GM12878 (cell line): ENCODE data around the gene KCNJ14. TPM values are rescaled to one million over a fixed set of nuclear protein-coding genes. Genes with fewer than 3 reads are reported as not detected.

ENCODE experiments used
- ATAC-seq: fragments of 200-7000 bp; cut with Tn5 transposase; 3 replicates; pipeline ENCODE4 v1.9.1; 2020; ENCODE audit warnings: mild to moderate bottlenecking, moderate library complexity
- BruUV-seq: library from RNA; stranded (reverse); fragments of 400-500 nt; replicated peaks from 2 replicates; lab custom pipeline; 2021; lab: Mats Ljungman, UMichigan
- CTCF ChIA-PET: fragments of 300-600 bp; sonication (Branson Sonifier 250); formaldehyde crosslinking; extraction: SDS; loops from one replicate; lab custom pipeline; 2021; ENCODE audit warnings: inconsistent platforms; lab: Yijun Ruan, JAX
- POLR2A ChIA-PET: fragments of 350-600 bp; formaldehyde crosslinking; extraction: SDS; loops from one replicate; lab custom pipeline; 2021; ENCODE audit warnings: inconsistent platforms; lab: Charles Lee
- RAD21 ChIA-PET: fragments of 300-600 bp; sonication (Branson Sonifier 250); formaldehyde crosslinking; loops from one replicate; lab custom pipeline; 2023; ENCODE audit warnings: antibody characterized with exemption; ENCODE audit not compliant: unreplicated experiment; lab: Charles Lee
- SMC1A ChIA-PET: fragments of 300-600 bp; sonication (Branson Sonifier 250); formaldehyde crosslinking; loops from one replicate; lab custom pipeline; 2023; ENCODE audit not compliant: unreplicated experiment, uncharacterized antibody; lab: Charles Lee
- DNase-seq: peaks from one replicate; pipeline ENCODE4 v3.0.0-alpha.2; 2011; ENCODE audit warnings: low read depth, low spot score
- FAIRE-seq: peaks from 3 replicates; lab custom pipeline; 2011; peaks lifted over from hg19 to GRCh38; lab: Jason Lieb, UNC
- H2AFZ ChIP-seq: 2 replicates; pipeline ENCODE4 v1.6.0; 2011; ENCODE audit warnings: low read depth, low read length, control low read depth; ENCODE audit not compliant: control insufficient read depth
- H3K27ac ChIP-seq: 2 replicates; pipeline ENCODE4 v1.5.1; 2011; ENCODE audit warnings: control low read depth; ENCODE audit not compliant: control insufficient read depth, insufficient read depth
- H3K27me3 ChIP-seq, 2 experiments: replicated peaks in 1 of 2; 2 replicates each; pipeline versions ENCODE4 v1.6.0 to v1.6.1; 2011; ENCODE audit warnings: low read length in 1 of 2; ENCODE audit not compliant: control insufficient read depth in 2 of 2, insufficient read depth in 2 of 2
- H3K36me3 ChIP-seq, 2 experiments: 2 replicates each; pipeline ENCODE4 v1.5.1; 2011; ENCODE audit warnings: low read length in 1 of 2; ENCODE audit not compliant: control insufficient read depth in 2 of 2, insufficient read depth in 2 of 2
- H3K4me1 ChIP-seq: 2 replicates; pipeline ENCODE4 v1.6.1; 2011; ENCODE audit warnings: mild to moderate bottlenecking, low read length, moderate library complexity, mixed read lengths; ENCODE audit not compliant: control insufficient read depth, insufficient read depth
- H3K4me2 ChIP-seq: 2 replicates; pipeline ENCODE4 v1.6.0; 2011; ENCODE audit warnings: control low read depth; ENCODE audit not compliant: control insufficient read depth, insufficient read depth
- H3K4me3 ChIP-seq: fragments of 200-600 bp; sonication (generic); 2 replicates; pipeline ENCODE4 v1.5.1; 2016
- H3K79me2 ChIP-seq: 2 replicates; pipeline ENCODE4 v1.6.0; 2011; ENCODE audit warnings: low read length; ENCODE audit not compliant: control insufficient read depth, insufficient read depth
- H3K9ac ChIP-seq: 2 replicates; pipeline ENCODE4 v1.8.0; 2011; ENCODE audit warnings: low read length, control low read depth, mixed read lengths; ENCODE audit not compliant: control insufficient read depth, insufficient read depth
- H3K9me3 ChIP-seq: replicated peaks from 3 replicates; pipeline ENCODE4 v1.5.1; 2011; ENCODE audit warnings: mild to moderate bottlenecking, low read length; ENCODE audit not compliant: control insufficient read depth, insufficient read depth
- H4K20me1 ChIP-seq: 2 replicates; pipeline ENCODE4 v1.6.0; 2011; ENCODE audit not compliant: control insufficient read depth, insufficient read depth
- BHLHE40 ChIP-seq, 2 experiments: fragments of 450-650 bp in 1 of 2; IDR thresholded peaks; 2 replicates each; pipeline ENCODE4 v1.6.1; 2011 to 2017; ENCODE audit warnings: low read depth in 2 of 2, borderline replicate concordance in 1 of 2, improper control_type of control experiment in 1 of 2, low read length in 1 of 2, mild to moderate bottlenecking in 1 of 2
- CREB1 ChIP-seq: IDR thresholded peaks from 2 replicates; pipeline ENCODE4 v1.6.1; 2012; ENCODE audit warnings: low read depth, mild to moderate bottlenecking, inconsistent platforms
- HDAC6 ChIP-seq: fragments of 200-600 bp; sonication (generic); IDR thresholded peaks from one replicate; pipeline ENCODE4 v1.8.0; 2017; ENCODE audit warnings: antibody characterized with exemption; ENCODE audit not compliant: unreplicated experiment
- LARP7 ChIP-seq: fragments of 450-650 bp; IDR thresholded peaks from 2 replicates; pipeline ENCODE4 v1.6.1; 2017; ENCODE audit warnings: mild to moderate bottlenecking
- MEF2B ChIP-seq: fragments of 450-650 bp; IDR thresholded peaks from 2 replicates; pipeline ENCODE4 v1.6.1; 2018; ENCODE audit warnings: mild to moderate bottlenecking, moderate library complexity; ENCODE audit not compliant: partially characterized antibody, poor library complexity, severe bottlenecking
- NBN ChIP-seq: fragments of 450-650 bp; IDR thresholded peaks from 2 replicates; pipeline ENCODE4 v1.6.1; 2016
- PAX8 ChIP-seq: fragments of 450-650 bp; IDR thresholded peaks from 2 replicates; pipeline ENCODE4 v1.6.1; 2017; ENCODE audit warnings: mild to moderate bottlenecking, moderate library complexity
- POLR2A ChIP-seq: IDR thresholded peaks from 2 replicates; pipeline ENCODE4 v1.6.1; 2011; ENCODE audit warnings: low read depth, mild to moderate bottlenecking, low read length
- SMC3 ChIP-seq: IDR thresholded peaks from 2 replicates; pipeline ENCODE4 v1.6.1; 2011; ENCODE audit warnings: low read length, improper control_type of control experiment, borderline replicate concordance
- SREBF2 ChIP-seq: IDR thresholded peaks from 2 replicates; pipeline ENCODE4 v1.6.1; 2012; ENCODE audit warnings: mild to moderate bottlenecking, low read length
- ZBED1 ChIP-seq: IDR thresholded peaks from 2 replicates; pipeline ENCODE4 v1.6.1; 2016; ENCODE audit warnings: borderline replicate concordance
- WGBS: methylation state at CpG from one replicate; pipeline ENCODE4 v1.1.6; 2016; ENCODE audit warnings: low lambda C conversion rate; ENCODE audit not compliant: insufficient replicate concordance, insufficient coverage; ENCODE audit errors: missing lambda C conversion rate; 5-methylcytosine and 5-hydroxymethylcytosine counted together
- in situ Hi-C: fragments of 300-500 bp; cut with MboI; formaldehyde crosslinking; loops from 9 replicates; pipeline ENCODE4 v1.14.3; 2018; ENCODE audit warnings: mixed read lengths
- intact Hi-C: fragments of 100-400 bp; cut with micrococcal nuclease; formaldehyde crosslinking; loops from one replicate; pipeline ENCODE4 v1.14.2; 2022; ENCODE audit not compliant: unreplicated experiment
- polyA plus RNA-seq, 11 experiments: library from polyadenylated mRNA; depleted of rRNA in 4 of 11; unstranded in 6 of 11; stranded (reverse) in 5 of 11; fragments of >200 nt; fragmentation: Nextera tagmentation in 4 of 11; fragmentation: Illumina TruSeq in 1 of 11; extraction: Ambion mirVana in 4 of 11; extraction: Trizol in 1 of 11; gene quantifications; 1 replicate in 1 of 11; 2 replicates in 10 of 11; pipeline versions ENCODE4 v1.2.1 to v1.2.3, GENCODE V29; 2011 to 2016; ENCODE audit warnings: inconsistent platforms in 2 of 11, missing spikeins in 2 of 11, low read depth in 1 of 11
- total RNA-seq, 4 experiments: library from RNA; depleted of rRNA in 3 of 4; stranded (reverse); fragments of >200 nt in 3 of 4; fragmentation: Illumina TruSeq in 1 of 4; extraction: Trizol in 1 of 4; gene quantifications; 2 replicates each; pipeline versions ENCODE4 v1.2.1 to v1.2.3, GENCODE V29; 2013 to 2021
- TF ChIP-seq, protein P1 (sequence below): IDR thresholded peaks from 2 replicates; pipeline ENCODE4 v1.6.1; 2011; ENCODE audit warnings: low read depth, mild to moderate bottlenecking, low read length, moderate library complexity, borderline replicate concordance; ENCODE audit errors: extremely low read depth

The KCNJ14 gene
- total and polyA plus RNA-seq, 10 of the 15 experiments (the other 5 are each of a cell fraction or from before 2014, with no cell fraction given): 0.24 to 1.4 (median 0.42) TPM

DNA sequence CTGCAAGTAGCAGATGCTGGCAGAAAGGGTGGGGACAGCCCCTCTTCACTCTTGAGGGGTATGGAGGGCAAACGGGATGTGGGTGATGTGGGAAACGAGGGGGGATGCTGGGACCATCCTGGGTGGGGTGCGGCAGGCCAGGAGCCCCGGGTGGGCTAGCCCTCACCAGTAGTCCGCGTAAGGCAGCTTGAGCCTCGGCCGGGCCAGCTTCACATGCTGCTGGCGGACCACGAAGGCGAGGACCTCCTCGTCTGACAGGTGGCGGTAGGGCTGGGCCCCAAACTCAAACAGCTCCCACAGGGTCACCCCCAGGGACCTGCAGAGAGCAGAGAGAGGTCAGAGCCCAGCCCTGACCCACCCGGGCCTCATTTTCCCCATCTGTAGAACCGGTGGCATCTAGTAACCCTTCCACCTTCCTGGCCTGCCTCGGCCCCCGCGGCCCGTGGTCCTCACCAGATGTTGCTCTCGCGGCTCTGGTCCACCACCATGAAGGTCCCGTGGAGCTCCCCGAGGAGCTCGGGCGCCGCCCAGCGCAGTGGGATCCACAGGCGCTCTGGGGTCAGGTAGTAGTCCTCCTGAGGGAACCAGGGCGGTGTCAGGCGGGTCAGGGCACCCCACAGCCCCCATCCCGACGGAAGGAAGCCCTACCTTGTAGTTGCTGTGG, 45.6 kb downstream of the KCNJ14 start:
- no peaks in the 10 kb centered on the region for H3K79me2 ChIP-seq
- H2AFZ ChIP-seq: peak overlapping the region; percentile 61
- SMC1A ChIA-PET: no interaction called here
- DNase-seq (no peak), FAIRE-seq (no peak), ATAC-seq (no peak)
- no peaks in the 10 kb centered on the region for H3K36me3 ChIP-seq
- no peaks in the 10 kb centered on the region for H3K27me3 ChIP-seq
- RAD21 ChIA-PET: no interaction called here
- H3K4me1 ChIP-seq: peaks cover 4% of the 10 kb centered on the region; the same call in 1 of the 2 replicates
- BruUV-seq: no TSS peak
- H3K4me2 ChIP-seq: peak overlapping the region; percentile 91
- TF ChIP-seq, protein P1, sequence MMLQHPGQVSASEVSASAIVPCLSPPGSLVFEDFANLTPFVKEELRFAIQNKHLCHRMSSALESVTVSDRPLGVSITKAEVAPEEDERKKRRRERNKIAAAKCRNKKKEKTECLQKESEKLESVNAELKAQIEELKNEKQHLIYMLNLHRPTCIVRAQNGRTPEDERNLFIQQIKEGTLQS: no peak
- TF ChIP-seq PAX8 (no peak), ZBED1 (no peak), SMC3 (no peak), LARP7 (no peak), MEF2B (no peak), SREBF2 (no peak), BHLHE40 (IDR thresholded peaks at IDR 0.05; ENCODE audit: borderline replicate concordance in 1 of 2, low read depth in 2 of 2, low read length in 1 of 2) (no peak), NBN (no peak), POLR2A (no peak), HDAC6 (no peak), CREB1 (no peak)
- H3K9me3 ChIP-seq: no peaks in the 10 kb centered on the region
- intact Hi-C loops (no loop called here), in situ Hi-C loops (no loop called here)
- peak overlapping the region; percentile 11; the same call in 1 of the 2 replicates for H3K4me3 ChIP-seq
- H3K9ac ChIP-seq: no peak overlapping the region
- WGBS: 64% methylated on average over 32 of the region's 32 CpGs
- CTCF ChIA-PET: interaction anchor here (0.6 to 1.4 kb wide), 3 partner anchors 11 to 222 kb away, joined by 3 to 5 read pairs (median 3); no protein-coding TSS in a partner anchor
- POLR2A ChIA-PET: interaction anchor here (0.5 kb wide), 1 partner anchor 21 kb away, joined by 3 read pairs; no protein-coding TSS in a partner anchor
- no peaks in the 10 kb centered on the region for H4K20me1 ChIP-seq
- H3K27ac ChIP-seq: no peak overlapping the region
